Gastroesophageal sphincter (tissue), 3 donors: Measurements from ENCODE around the gene NBEA.

ENCODE experiments used
- EP300 ChIP-seq: sonication (generic); formaldehyde crosslinking; IDR thresholded peaks from one replicate; pipeline ENCODE4 v1.6.1; 2017; ENCODE audit warnings: antibody characterized with exemption, mild to moderate bottlenecking
- POLR2A ChIP-seq, 2 donors: fragments of 450-650 bp; IDR thresholded peaks; one replicate each; pipeline ENCODE4 v1.6.1; 2017; ENCODE audit warnings: antibody characterized with exemption in 2 of 2, mild to moderate bottlenecking in 2 of 2, moderate library complexity in 1 of 2
- POLR2AphosphoS5 ChIP-seq: sonication (generic); formaldehyde crosslinking; IDR thresholded peaks from one replicate; pipeline ENCODE4 v1.6.1; 2017; ENCODE audit warnings: antibody characterized with exemption
- TF ChIP-seq, protein P1 (sequence below), 4 experiments: fragments of 200-600 bp in 2 of 4; fragments of 450-650 bp in 2 of 4; sonication (generic) in 1 of 4; IDR thresholded peaks; one replicate each; pipeline ENCODE4 v1.5.1; 2017 to 2019; ENCODE audit warnings: antibody characterized with exemption in 4 of 4, mild to moderate bottlenecking in 2 of 4, moderate library complexity in 2 of 4

DNA sequence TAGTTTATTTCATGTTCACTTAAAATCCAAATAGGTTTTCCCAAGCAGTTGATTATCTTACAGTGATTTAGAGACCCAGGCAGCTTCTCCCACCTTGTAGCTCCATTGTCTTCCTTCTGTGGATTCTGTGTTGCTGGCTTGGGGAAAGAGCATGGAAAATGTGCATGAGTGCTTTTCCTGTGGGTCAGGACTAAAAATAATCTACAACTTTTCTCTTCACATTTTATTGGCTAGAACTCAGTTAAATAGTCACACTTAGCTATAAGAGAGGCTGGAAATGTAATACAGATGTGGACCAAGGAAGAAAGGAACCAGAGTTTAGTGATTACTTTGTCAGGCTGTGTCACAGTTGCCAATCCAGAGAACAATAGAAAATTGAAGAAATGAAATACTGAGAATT, 198.8 kb downstream of the NBEA start:
- TF ChIP-seq, protein P1, sequence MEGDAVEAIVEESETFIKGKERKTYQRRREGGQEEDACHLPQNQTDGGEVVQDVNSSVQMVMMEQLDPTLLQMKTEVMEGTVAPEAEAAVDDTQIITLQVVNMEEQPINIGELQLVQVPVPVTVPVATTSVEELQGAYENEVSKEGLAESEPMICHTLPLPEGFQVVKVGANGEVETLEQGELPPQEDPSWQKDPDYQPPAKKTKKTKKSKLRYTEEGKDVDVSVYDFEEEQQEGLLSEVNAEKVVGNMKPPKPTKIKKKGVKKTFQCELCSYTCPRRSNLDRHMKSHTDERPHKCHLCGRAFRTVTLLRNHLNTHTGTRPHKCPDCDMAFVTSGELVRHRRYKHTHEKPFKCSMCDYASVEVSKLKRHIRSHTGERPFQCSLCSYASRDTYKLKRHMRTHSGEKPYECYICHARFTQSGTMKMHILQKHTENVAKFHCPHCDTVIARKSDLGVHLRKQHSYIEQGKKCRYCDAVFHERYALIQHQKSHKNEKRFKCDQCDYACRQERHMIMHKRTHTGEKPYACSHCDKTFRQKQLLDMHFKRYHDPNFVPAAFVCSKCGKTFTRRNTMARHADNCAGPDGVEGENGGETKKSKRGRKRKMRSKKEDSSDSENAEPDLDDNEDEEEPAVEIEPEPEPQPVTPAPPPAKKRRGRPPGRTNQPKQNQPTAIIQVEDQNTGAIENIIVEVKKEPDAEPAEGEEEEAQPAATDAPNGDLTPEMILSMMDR (IDR thresholded peaks at IDR 0.05) = no peak
- TF ChIP-seq POLR2AphosphoS5 (no peak), POLR2A (IDR thresholded peaks at IDR 0.05) (no peak), EP300 (no peak)
